Cardiac muscle cell (in vitro differentiated cells and primary cell): ENCODE data around the gene PCDH12. TPM values are rescaled to one million over a fixed set of nuclear protein-coding genes. Genes with fewer than 3 reads are reported as not detected.

Source experiments
- DNase-seq, 2 donors: peaks; one replicate each; pipeline versions ENCODE4 v3.0.0 to v3.0.0-alpha.2; 2010 to 2017; ENCODE audit warnings: low read depth in 1 of 2, low spot score in 1 of 2
- H3K27ac ChIP-seq: fragments of 200-600 bp; sonication (generic); 2 replicates; pipeline ENCODE4 v1.5.1; 2016
- H3K27me3 ChIP-seq: fragments of 200-600 bp; sonication (generic); 2 replicates; pipeline ENCODE4 v1.6.0; 2016; ENCODE audit warnings: control low read depth
- H3K36me3 ChIP-seq: fragments of 200-600 bp; sonication (generic); 2 replicates; pipeline ENCODE4 v1.5.1; 2016; ENCODE audit warnings: control low read depth
- H3K4me1 ChIP-seq: fragments of 200-600 bp; sonication (generic); 2 replicates; pipeline ENCODE4 v1.8.1; 2017; ENCODE audit warnings: low read depth, mild to moderate bottlenecking, mixed run types
- H3K4me3 ChIP-seq: fragments of 200-600 bp; sonication (generic); 2 replicates; pipeline ENCODE4 v1.5.1; 2016; ENCODE audit warnings: mild to moderate bottlenecking
- H3K9me3 ChIP-seq: fragments of 200-600 bp; sonication (generic); 2 replicates; pipeline ENCODE4 v1.5.1; 2017; ENCODE audit warnings: low read depth, mild to moderate bottlenecking, control low read depth
- CTCF ChIP-seq: IDR thresholded peaks from 2 replicates; pipeline ENCODE4 v1.5.1; 2012; ENCODE audit warnings: low read depth, mild to moderate bottlenecking, low read length
- polyA plus RNA-seq: library from polyadenylated mRNA; unstranded; fragments of >200 nt; fragmentation: Nextera tagmentation; extraction: Ambion mirVana; gene quantifications from 2 replicates; pipeline ENCODE4 v1.2.1, GENCODE V29; 2016
- total RNA-seq: library from RNA; depleted of rRNA; stranded (reverse); fragments of >200 nt; gene quantifications from 2 replicates; pipeline ENCODE4 v1.2.3, GENCODE V29; 2016

Gene PCDH12
- total and polyA plus RNA-seq, 2 experiments from 2014 or later, result 0.44 to 0.57 TPM

GRCh38 chr5:141989720-141990119 is 31.7 kb upstream of the PCDH12 start:
- Histone ChIP-seq H3K36me3 (peaks cover 43% of the 10 kb centered on the region), H3K4me1 (peaks cover 4% of the 10 kb centered on the region), H3K9me3 (no peaks in the 10 kb centered on the region), H3K4me3 (no peak overlapping the region), H3K27me3 (no peaks in the 10 kb centered on the region), H3K27ac (no peak overlapping the region)
- no peak for DNase-seq
- TF ChIP-seq CTCF, result no peak

GRCh38 chr5:141986072-141986471 is 28.1 kb upstream of the PCDH12 start:
- Histone ChIP-seq H3K9me3 (no peaks in the 10 kb centered on the region), H3K27ac (no peak overlapping the region), H3K27me3 (no peaks in the 10 kb centered on the region), H3K4me3 (no peak overlapping the region), H3K36me3 (peaks cover 73% of the 10 kb centered on the region), H3K4me1 (no peaks in the 10 kb centered on the region)
- no peak for DNase-seq
- no peak for TF ChIP-seq CTCF

- Histone ChIP-seq H3K9me3 (no peaks in the 10 kb centered on the region), H3K36me3 (peaks cover 80% of the 10 kb centered on the region), H3K4me1 (no peaks in the 10 kb centered on the region), H3K4me3 (no peak overlapping the region), H3K27me3 (no peaks in the 10 kb centered on the region), H3K27ac (no peak overlapping the region)
- DNase-seq, result no peak
- TF ChIP-seq CTCF, result no peak
Measured at GRCh38 chr5:141982626-141983025, 24.6 kb upstream of the PCDH12 start.

GRCh38 chr5:141978389-141978788 is 20.4 kb upstream of the PCDH12 start:
- no peaks in the 10 kb centered on the region for H3K9me3 ChIP-seq
- no peaks in the 10 kb centered on the region for H3K27me3 ChIP-seq
- H3K27ac ChIP-seq, result no peak overlapping the region
- H3K4me1 ChIP-seq, result no peaks in the 10 kb centered on the region
- no peak for TF ChIP-seq CTCF
- no peak overlapping the region for H3K4me3 ChIP-seq
- DNase-seq, result no peak
- H3K36me3 ChIP-seq, result peaks cover 78% of the 10 kb centered on the region

GRCh38 chr5:141976176-141976575 is 18.2 kb upstream of the PCDH12 start:
- Histone ChIP-seq H3K9me3 (no peaks in the 10 kb centered on the region), H3K4me3 (no peak overlapping the region), H3K36me3 (peaks cover 57% of the 10 kb centered on the region), H3K27me3 (no peaks in the 10 kb centered on the region), H3K4me1 (no peaks in the 10 kb centered on the region), H3K27ac (no peak overlapping the region)
- TF ChIP-seq CTCF, result no peak
- no peak for DNase-seq
